ENCODE measurements around the gene ZMYND11. TPM values are rescaled to one million over a fixed set of nuclear protein-coding genes. Genes with fewer than 3 reads are reported as not detected.
"Not testable (repeated sequence)": the region's sequence is repeated elsewhere in the genome, so short reads cannot be mapped to it uniquely, and the experiment has no call there.

Gene ZMYND11
- total and polyA plus RNA-seq, 2 donors (not counting 1 experiment from before 2014, with no cell fraction given) = 17.3 to 50.1 TPM

GRCh38 chr10:260819-261429, 125.7 kb downstream of the ZMYND11 start:
- no peaks in the 10 kb centered on the region for H4K20me1 ChIP-seq (ENCODE audit: control insufficient read depth, insufficient read depth, low read length, poor library complexity, severe bottlenecking)
- ChIA-PET CTCF (interaction anchor here (0.7 to 1.1 kb wide), 2 partner anchors 43 to 96 kb away, joined by 3 read pairs; no protein-coding TSS in a partner anchor), POLR2A (no interaction called here)
- peak; percentile 51 for DNase-seq
- peak overlapping the region; percentile 86 for H2AFZ ChIP-seq (ENCODE audit: insufficient read depth, low read depth, low read length, poor library complexity, severe bottlenecking)
- TF ChIP-seq EZH2 (IDR thresholded peaks at IDR 0.05; ENCODE audit: borderline replicate concordance, insufficient read depth, low read depth, low read length, poor library complexity, severe bottlenecking) = no peak
- TF ChIP-seq CTCF (IDR thresholded peaks at IDR 0.05) = no peak
- H3K9me3 ChIP-seq (ENCODE audit: control extremely low read depth in 1 of 3, control insufficient read depth in 2 of 3, insufficient read depth in 1 of 3, low read length in 2 of 3) = no peaks in the 10 kb centered on the region
- H3K79me2 ChIP-seq (ENCODE audit: control insufficient read depth, insufficient read depth, low read length) = no peaks in the 10 kb centered on the region
- peaks cover 10 to 15% of the 10 kb centered on the region in 2 donors for H3K4me1 ChIP-seq (ENCODE audit: control insufficient read depth in 2 of 2, insufficient read depth in 2 of 2, low read length in 2 of 2)
- no peaks in the 10 kb centered on the region for H3K36me3 ChIP-seq (replicated peaks in 1 of 2; ENCODE audit: control extremely low read depth in 1 of 2, control insufficient read depth in 1 of 2, extremely low read depth in 1 of 2, insufficient read depth in 2 of 2, low read length in 1 of 2)
- peak overlapping the region; percentile 74 for H3K4me2 ChIP-seq (replicated peaks; ENCODE audit: low read depth, low read length, poor library complexity, severe bottlenecking)
- Mint-ChIP-seq H3K27ac (peak overlapping the region; percentile 93), H3K27me3 (no peaks in the 10 kb centered on the region), H3K4me3 (peak overlapping the region; percentile 81), H3K9me3 (ENCODE audit: insufficient read depth) (no peaks in the 10 kb centered on the region), H3K4me1 (peaks cover 25% of the 10 kb centered on the region)
- peak overlapping the region; percentile 57 to 73 for H3K27ac ChIP-seq (ENCODE audit: low read length in 2 of 2)
- whole genome bisulfite sequencing (ENCODE audit: insufficient coverage) = 44% methylated on average over 10 of the region's 15 CpGs
- peak overlapping the region in 4 of 5 experiments; percentile 13 to 44 (median 26) for H3K4me3 ChIP-seq (ENCODE audit: control extremely low read depth in 1 of 5, extremely low read depth in 1 of 5, insufficient read depth in 1 of 5, low read depth in 2 of 5, low read length in 4 of 5)
- ATAC-seq (ENCODE audit: low read depth) = peak; percentile 56
- intact Hi-C loops (cut with micrococcal nuclease) = loop anchor here (2.0 kb wide), 1 partner anchor 52 kb away; no protein-coding TSS in a partner anchor
- H3K9ac ChIP-seq (ENCODE audit: low read length) = peak overlapping the region; percentile 62
- H3K27me3 ChIP-seq (replicated peaks in 1 of 4; ENCODE audit: control extremely low read depth in 1 of 4, control insufficient read depth in 3 of 4, insufficient read depth in 4 of 4, low read length in 3 of 4) = no peaks in the 10 kb centered on the region

GRCh38 chr10:264160-265073, 129.2 kb downstream of the ZMYND11 start:
- 58% methylated on average over 4 of the region's 11 CpGs for WGBS (ENCODE audit: insufficient coverage)
- DNase-seq; H3K27me3 ChIP-seq (replicated peaks in 1 of 4; ENCODE audit: control extremely low read depth in 1 of 4, control insufficient read depth in 3 of 4, insufficient read depth in 4 of 4, low read length in 3 of 4); H3K4me3 Mint-ChIP-seq; H3K27me3 Mint-ChIP-seq; H4K20me1 ChIP-seq (ENCODE audit: control insufficient read depth, insufficient read depth, low read length, poor library complexity, severe bottlenecking); CTCF ChIA-PET; intact Hi-C loops (cut with micrococcal nuclease); H3K9me3 ChIP-seq (ENCODE audit: control extremely low read depth in 1 of 3, control insufficient read depth in 2 of 3, insufficient read depth in 1 of 3, low read length in 2 of 3); ATAC-seq (ENCODE audit: low read depth); H3K36me3 ChIP-seq (replicated peaks in 1 of 2; ENCODE audit: control extremely low read depth in 1 of 2, control insufficient read depth in 1 of 2, extremely low read depth in 1 of 2, insufficient read depth in 2 of 2, low read length in 1 of 2); H3K27ac ChIP-seq (ENCODE audit: low read length in 2 of 2); H3K4me3 ChIP-seq (ENCODE audit: control extremely low read depth in 1 of 5, extremely low read depth in 1 of 5, insufficient read depth in 1 of 5, low read depth in 2 of 5, low read length in 4 of 5); H3K9ac ChIP-seq (ENCODE audit: low read length); H3K4me2 ChIP-seq (replicated peaks; ENCODE audit: low read depth, low read length, poor library complexity, severe bottlenecking); H3K79me2 ChIP-seq (ENCODE audit: control insufficient read depth, insufficient read depth, low read length); POLR2A ChIA-PET; H2AFZ ChIP-seq (ENCODE audit: insufficient read depth, low read depth, low read length, poor library complexity, severe bottlenecking); H3K9me3 Mint-ChIP-seq (ENCODE audit: insufficient read depth): not testable (repeated sequence)
- peaks cover 10 to 15% of the 10 kb centered on the region in 2 donors for H3K4me1 ChIP-seq (ENCODE audit: control insufficient read depth in 2 of 2, insufficient read depth in 2 of 2, low read length in 2 of 2)
- Mint-ChIP-seq H3K4me1 (peaks cover 25% of the 10 kb centered on the region), H3K27ac (peak overlapping the region; percentile 26)

GRCh38 chr10:265074-265440, 129.8 kb downstream of the ZMYND11 start:
- H3K27ac Mint-ChIP-seq; H3K27ac ChIP-seq (ENCODE audit: low read length in 2 of 2); CTCF ChIA-PET; ATAC-seq (ENCODE audit: low read depth); H3K27me3 Mint-ChIP-seq; H2AFZ ChIP-seq (ENCODE audit: insufficient read depth, low read depth, low read length, poor library complexity, severe bottlenecking); H3K36me3 ChIP-seq (replicated peaks in 1 of 2; ENCODE audit: control extremely low read depth in 1 of 2, control insufficient read depth in 1 of 2, extremely low read depth in 1 of 2, insufficient read depth in 2 of 2, low read length in 1 of 2); H3K79me2 ChIP-seq (ENCODE audit: control insufficient read depth, insufficient read depth, low read length); intact Hi-C loops (cut with micrococcal nuclease); H3K9ac ChIP-seq (ENCODE audit: low read length); POLR2A ChIA-PET; H3K4me3 Mint-ChIP-seq; H3K4me2 ChIP-seq (replicated peaks; ENCODE audit: low read depth, low read length, poor library complexity, severe bottlenecking); H3K9me3 ChIP-seq (ENCODE audit: control extremely low read depth in 1 of 3, control insufficient read depth in 2 of 3, insufficient read depth in 1 of 3, low read length in 2 of 3); H3K4me3 ChIP-seq (ENCODE audit: control extremely low read depth in 1 of 5, extremely low read depth in 1 of 5, insufficient read depth in 1 of 5, low read depth in 2 of 5, low read length in 4 of 5); DNase-seq; H3K9me3 Mint-ChIP-seq (ENCODE audit: insufficient read depth); H3K27me3 ChIP-seq (replicated peaks in 1 of 4; ENCODE audit: control extremely low read depth in 1 of 4, control insufficient read depth in 3 of 4, insufficient read depth in 4 of 4, low read length in 3 of 4); H4K20me1 ChIP-seq (ENCODE audit: control insufficient read depth, insufficient read depth, low read length, poor library complexity, severe bottlenecking): not testable (repeated sequence)
- H3K4me1 Mint-ChIP-seq = peaks cover 20% of the 10 kb centered on the region
- H3K4me1 ChIP-seq (ENCODE audit: control insufficient read depth in 2 of 2, insufficient read depth in 2 of 2, low read length in 2 of 2) = peaks cover 10 to 15% of the 10 kb centered on the region in 2 donors
- WGBS (ENCODE audit: insufficient coverage) = 100% methylated on average over 3 of the region's 6 CpGs
